Measurements from ENCODE around the gene TNIP2. TPM values are rescaled to one million over a fixed set of nuclear protein-coding genes. Genes with fewer than 3 reads are reported as not detected.

The TNIP2 gene
- total and polyA plus RNA-seq, 2 of the 13 experiments (the other 11 are each of a cell fraction or from before 2014, with no cell fraction given) = 25.6 to 38.0 TPM

DNA sequence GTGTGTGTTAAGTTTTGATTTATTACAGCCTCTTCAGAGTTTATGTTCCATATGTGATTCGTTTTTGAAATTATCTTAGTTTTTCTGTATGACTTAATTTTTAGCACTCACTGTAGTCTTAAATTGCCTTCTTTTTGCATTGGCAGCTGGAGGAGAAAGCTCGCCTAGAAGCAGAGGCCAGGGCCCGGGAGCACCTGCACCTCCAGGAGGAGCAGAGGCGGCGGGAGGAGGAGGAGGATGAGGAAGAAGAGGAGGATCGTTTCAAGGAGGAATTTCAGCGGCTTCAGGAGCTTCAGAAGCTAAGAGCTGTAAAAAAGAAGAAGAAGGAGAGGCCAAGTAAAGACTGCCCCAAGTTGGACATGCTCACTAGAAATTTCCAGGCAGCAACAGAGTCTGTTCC, 56.6 kb downstream of the TNIP2 start (continued):
- TF ChIP-seq, protein P1, sequence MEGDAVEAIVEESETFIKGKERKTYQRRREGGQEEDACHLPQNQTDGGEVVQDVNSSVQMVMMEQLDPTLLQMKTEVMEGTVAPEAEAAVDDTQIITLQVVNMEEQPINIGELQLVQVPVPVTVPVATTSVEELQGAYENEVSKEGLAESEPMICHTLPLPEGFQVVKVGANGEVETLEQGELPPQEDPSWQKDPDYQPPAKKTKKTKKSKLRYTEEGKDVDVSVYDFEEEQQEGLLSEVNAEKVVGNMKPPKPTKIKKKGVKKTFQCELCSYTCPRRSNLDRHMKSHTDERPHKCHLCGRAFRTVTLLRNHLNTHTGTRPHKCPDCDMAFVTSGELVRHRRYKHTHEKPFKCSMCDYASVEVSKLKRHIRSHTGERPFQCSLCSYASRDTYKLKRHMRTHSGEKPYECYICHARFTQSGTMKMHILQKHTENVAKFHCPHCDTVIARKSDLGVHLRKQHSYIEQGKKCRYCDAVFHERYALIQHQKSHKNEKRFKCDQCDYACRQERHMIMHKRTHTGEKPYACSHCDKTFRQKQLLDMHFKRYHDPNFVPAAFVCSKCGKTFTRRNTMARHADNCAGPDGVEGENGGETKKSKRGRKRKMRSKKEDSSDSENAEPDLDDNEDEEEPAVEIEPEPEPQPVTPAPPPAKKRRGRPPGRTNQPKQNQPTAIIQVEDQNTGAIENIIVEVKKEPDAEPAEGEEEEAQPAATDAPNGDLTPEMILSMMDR (CRISPR knock-in tag; IDR thresholded peaks at IDR 0.05) = no peak
- TF ChIP-seq NFE2L2 (IDR thresholded peaks at IDR 0.05; ENCODE audit: low read length) = no peak
- no peak for TF ChIP-seq HNRNPL (IDR thresholded peaks at IDR 0.05; ENCODE audit: low read depth, low read length)
- TF ChIP-seq ZNF557 (CRISPR knock-in tag; IDR thresholded peaks at IDR 0.05) = no peak
- no peak for TF ChIP-seq JDP2 (CRISPR knock-in tag; IDR thresholded peaks at IDR 0.05; ENCODE audit: borderline replicate concordance)
- TF ChIP-seq, protein P2, sequence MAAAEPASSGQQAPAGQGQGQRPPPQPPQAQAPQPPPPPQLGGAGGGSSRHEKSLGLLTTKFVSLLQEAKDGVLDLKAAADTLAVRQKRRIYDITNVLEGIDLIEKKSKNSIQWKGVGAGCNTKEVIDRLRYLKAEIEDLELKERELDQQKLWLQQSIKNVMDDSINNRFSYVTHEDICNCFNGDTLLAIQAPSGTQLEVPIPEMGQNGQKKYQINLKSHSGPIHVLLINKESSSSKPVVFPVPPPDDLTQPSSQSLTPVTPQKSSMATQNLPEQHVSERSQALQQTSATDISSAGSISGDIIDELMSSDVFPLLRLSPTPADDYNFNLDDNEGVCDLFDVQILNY (CRISPR knock-in tag; conservative IDR thresholded peaks at IDR 0.05) = no peak
- TF ChIP-seq, protein P3, sequence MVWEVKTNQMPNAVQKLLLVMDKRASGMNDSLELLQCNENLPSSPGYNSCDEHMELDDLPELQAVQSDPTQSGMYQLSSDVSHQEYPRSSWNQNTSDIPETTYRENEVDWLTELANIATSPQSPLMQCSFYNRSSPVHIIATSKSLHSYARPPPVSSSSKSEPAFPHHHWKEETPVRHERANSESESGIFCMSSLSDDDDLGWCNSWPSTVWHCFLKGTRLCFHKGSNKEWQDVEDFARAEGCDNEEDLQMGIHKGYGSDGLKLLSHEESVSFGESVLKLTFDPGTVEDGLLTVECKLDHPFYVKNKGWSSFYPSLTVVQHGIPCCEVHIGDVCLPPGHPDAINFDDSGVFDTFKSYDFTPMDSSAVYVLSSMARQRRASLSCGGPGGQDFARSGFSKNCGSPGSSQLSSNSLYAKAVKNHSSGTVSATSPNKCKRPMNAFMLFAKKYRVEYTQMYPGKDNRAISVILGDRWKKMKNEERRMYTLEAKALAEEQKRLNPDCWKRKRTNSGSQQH (CRISPR knock-in tag; IDR thresholded peaks at IDR 0.05; ENCODE audit: low read depth) = no peak

DNA sequence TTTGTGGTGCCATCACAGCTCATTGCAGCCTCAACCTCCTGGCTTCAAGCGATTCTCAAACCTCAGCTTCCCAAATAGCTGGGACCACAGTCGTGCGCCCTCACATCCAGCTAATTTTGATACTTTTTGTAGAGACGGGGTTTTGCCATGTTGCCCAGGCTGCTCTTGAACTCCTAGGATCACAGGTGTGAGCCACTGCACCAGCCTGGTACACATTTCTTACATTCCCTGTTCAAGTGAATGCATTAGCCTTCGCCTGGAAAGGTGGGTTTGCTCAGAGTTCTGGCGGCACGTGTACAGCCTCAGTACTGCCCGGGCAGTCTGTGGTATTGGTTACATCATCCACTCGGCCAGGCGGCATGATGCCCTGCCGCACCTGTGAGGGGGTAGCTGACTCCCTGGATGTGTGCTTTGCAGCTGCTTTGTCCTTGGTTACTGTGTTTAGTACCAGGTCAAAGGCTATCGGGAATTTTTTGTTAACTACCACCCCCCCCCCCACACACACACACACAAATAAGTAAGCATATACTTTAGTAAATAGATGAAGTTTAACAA, 57.1 kb downstream of the TNIP2 start:
- WGBS (ENCODE audit: low lambda C conversion rate) = 96% methylated on average over 9 of the region's 12 CpGs
- H3K27me3 ChIP-seq (ENCODE audit: control insufficient read depth in 1 of 2, insufficient read depth in 2 of 2, low read length in 2 of 2) = no peaks in the 10 kb centered on the region
- no peak for ATAC-seq
- H3K4me2 ChIP-seq (ENCODE audit: low read depth, low read length) = no peak overlapping the region
- no peak overlapping the region for H2AFZ ChIP-seq (ENCODE audit: low read length)
- no TSS peak for BruUV-seq (replicated peaks)
- ChIA-PET CTCF (ENCODE audit: low intra/inter-chr PET ratio, low total read pairs) (no interaction called here), POLR2A (no interaction called here)
- in situ Hi-C loops (cut with HindIII; ENCODE audit: extremely low pct_ligation_motif_present, low pct_unique_long_range_greater_than_20kb) (no loop called here), intact Hi-C loops (cut with micrococcal nuclease; ENCODE audit: unreplicated experiment) (no loop called here)
- FAIRE-seq = no peak
- no peak overlapping the region for H3K9ac ChIP-seq (ENCODE audit: insufficient read depth, low read depth, low read length)
- peaks cover 40 to 82% of the 10 kb centered on the region in 2 experiments for H3K36me3 ChIP-seq (replicated peaks in 1 of 2; ENCODE audit: control insufficient read depth in 1 of 2, insufficient read depth in 2 of 2, low read length in 2 of 2)
- peaks cover 17% of the 10 kb centered on the region for H3K4me1 ChIP-seq (ENCODE audit: insufficient read depth, low read length)
- no peak for DNase-seq (ENCODE audit: low spot score)
- no peak overlapping the region for H3K27ac ChIP-seq (ENCODE audit: extremely low read length, insufficient read depth, low read length)
- no peaks in the 10 kb centered on the region for H3K79me2 ChIP-seq (ENCODE audit: insufficient read depth, low read length)
- 0 out of 2 replicates have a peak, but pooled peaks cover 2% of the 10 kb centered on the region for H4K20me1 ChIP-seq (ENCODE audit: insufficient read depth, low read length)
- H3K4me3 ChIP-seq (replicated peaks in 1 of 3; ENCODE audit: insufficient read depth in 1 of 3, low read depth in 2 of 3, low read length in 3 of 3) = no peak overlapping the region
- no peaks in the 10 kb centered on the region for H3K9me3 ChIP-seq (ENCODE audit: low read length)
- no peak for TF ChIP-seq SAP130 (CRISPR knock-in tag; IDR thresholded peaks at IDR 0.05; ENCODE audit: low read depth)
- TF ChIP-seq, protein P4, sequence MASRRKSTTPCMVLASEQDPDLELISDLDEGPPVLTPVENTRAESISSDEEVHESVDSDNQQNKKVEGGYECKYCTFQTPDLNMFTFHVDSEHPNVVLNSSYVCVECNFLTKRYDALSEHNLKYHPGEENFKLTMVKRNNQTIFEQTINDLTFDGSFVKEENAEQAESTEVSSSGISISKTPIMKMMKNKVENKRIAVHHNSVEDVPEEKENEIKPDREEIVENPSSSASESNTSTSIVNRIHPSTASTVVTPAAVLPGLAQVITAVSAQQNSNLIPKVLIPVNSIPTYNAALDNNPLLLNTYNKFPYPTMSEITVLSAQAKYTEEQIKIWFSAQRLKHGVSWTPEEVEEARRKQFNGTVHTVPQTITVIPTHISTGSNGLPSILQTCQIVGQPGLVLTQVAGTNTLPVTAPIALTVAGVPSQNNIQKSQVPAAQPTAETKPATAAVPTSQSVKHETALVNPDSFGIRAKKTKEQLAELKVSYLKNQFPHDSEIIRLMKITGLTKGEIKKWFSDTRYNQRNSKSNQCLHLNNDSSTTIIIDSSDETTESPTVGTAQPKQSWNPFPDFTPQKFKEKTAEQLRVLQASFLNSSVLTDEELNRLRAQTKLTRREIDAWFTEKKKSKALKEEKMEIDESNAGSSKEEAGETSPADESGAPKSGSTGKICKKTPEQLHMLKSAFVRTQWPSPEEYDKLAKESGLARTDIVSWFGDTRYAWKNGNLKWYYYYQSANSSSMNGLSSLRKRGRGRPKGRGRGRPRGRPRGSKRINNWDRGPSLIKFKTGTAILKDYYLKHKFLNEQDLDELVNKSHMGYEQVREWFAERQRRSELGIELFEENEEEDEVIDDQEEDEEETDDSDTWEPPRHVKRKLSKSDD (CRISPR knock-in tag; IDR thresholded peaks at IDR 0.05; ENCODE audit: low read depth) = no peak
- no peak for TF ChIP-seq PAWR (CRISPR knock-in tag; IDR thresholded peaks at IDR 0.05; ENCODE audit: borderline replicate concordance)
- no peak for TF ChIP-seq PPARG (CRISPR knock-in tag; conservative IDR thresholded peaks at IDR 0.05)
- TF ChIP-seq TCF7 (IDR thresholded peaks at IDR 0.05; ENCODE audit: low read depth) = no peak
- TF ChIP-seq, protein P5, sequence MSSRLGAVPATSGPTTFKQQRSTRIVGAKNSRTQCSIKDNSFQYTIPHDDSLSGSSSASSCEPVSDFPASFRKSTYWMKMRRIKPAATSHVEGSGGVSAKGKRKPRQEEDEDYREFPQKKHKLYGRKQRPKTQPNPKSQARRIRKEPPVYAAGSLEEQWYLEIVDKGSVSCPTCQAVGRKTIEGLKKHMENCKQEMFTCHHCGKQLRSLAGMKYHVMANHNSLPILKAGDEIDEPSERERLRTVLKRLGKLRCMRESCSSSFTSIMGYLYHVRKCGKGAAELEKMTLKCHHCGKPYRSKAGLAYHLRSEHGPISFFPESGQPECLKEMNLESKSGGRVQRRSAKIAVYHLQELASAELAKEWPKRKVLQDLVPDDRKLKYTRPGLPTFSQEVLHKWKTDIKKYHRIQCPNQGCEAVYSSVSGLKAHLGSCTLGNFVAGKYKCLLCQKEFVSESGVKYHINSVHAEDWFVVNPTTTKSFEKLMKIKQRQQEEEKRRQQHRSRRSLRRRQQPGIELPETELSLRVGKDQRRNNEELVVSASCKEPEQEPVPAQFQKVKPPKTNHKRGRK (CRISPR knock-in tag; IDR thresholded peaks at IDR 0.05) = no peak
- TF ChIP-seq, protein P6, sequence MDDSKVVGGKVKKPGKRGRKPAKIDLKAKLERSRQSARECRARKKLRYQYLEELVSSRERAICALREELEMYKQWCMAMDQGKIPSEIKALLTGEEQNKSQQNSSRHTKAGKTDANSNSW (CRISPR knock-in tag; IDR thresholded peaks at IDR 0.05; ENCODE audit: borderline replicate concordance) = no peak
